Stomach smooth muscle (tissue), 2 donors: ENCODE measurements around the gene BACH2.
"Not testable (repeated sequence)": the region's sequence is repeated elsewhere in the genome, so short reads cannot be mapped to it uniquely, and the experiment has no call there.

Experiments
- H3K27ac ChIP-seq: one replicate; pipeline ENCODE4 v1.7.0; 2013; ENCODE audit warnings: mild to moderate bottlenecking, low read length, inconsistent platforms
- H3K27me3 ChIP-seq, 2 donors: one replicate each; pipeline ENCODE4 v1.7.0; 2013; ENCODE audit warnings: low read length in 2 of 2; ENCODE audit not compliant: insufficient read depth in 2 of 2, control insufficient read depth in 1 of 2
- H3K36me3 ChIP-seq, 2 donors: one replicate each; pipeline ENCODE4 v1.7.0; 2013; ENCODE audit warnings: low read length in 2 of 2; ENCODE audit not compliant: control insufficient read depth in 2 of 2, insufficient read depth in 2 of 2
- H3K4me1 ChIP-seq: one replicate; pipeline ENCODE4 v1.7.0; 2013; ENCODE audit warnings: low read length; ENCODE audit not compliant: control insufficient read depth, insufficient read depth
- H3K4me3 ChIP-seq, 2 donors: one replicate each; pipeline ENCODE4 v1.7.0; 2013; ENCODE audit warnings: low read length in 2 of 2
- H3K9ac ChIP-seq, 2 donors: one replicate each; pipeline ENCODE4 v1.7.0; 2013; ENCODE audit warnings: low read length in 2 of 2, mild to moderate bottlenecking in 1 of 2
- H3K9me3 ChIP-seq, 2 donors: one replicate each; pipeline ENCODE4 v1.7.0; 2013; ENCODE audit warnings: low read length in 2 of 2; ENCODE audit not compliant: control insufficient read depth in 2 of 2
- donor health status: healthy.
- donor health status: Pancreatic carcinoma.

BACH2 gene

DNA sequence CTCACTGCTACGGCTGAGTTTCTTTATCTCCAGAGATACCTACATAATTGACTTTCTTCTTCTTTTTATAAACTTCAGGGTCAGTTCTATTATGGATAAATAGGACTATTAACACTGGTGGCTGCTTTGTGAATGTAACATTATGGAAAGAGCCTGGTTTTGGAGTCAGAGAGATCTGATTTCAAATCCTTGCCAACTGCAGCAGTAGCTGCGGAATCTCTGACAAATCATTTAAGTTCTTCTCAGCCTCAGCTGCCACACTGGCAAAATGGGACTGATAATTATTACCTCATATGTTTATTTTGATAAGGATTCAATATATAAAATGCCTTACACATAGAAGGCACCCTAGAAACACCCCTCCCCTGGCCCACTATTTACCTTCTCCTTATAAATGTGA, 160.5 kb downstream of the BACH2 start:
- no peak overlapping the region for H3K4me3 ChIP-seq
- H3K9ac ChIP-seq: no peak overlapping the region
- no peak overlapping the region for H3K27ac ChIP-seq
- H3K4me1 ChIP-seq: no peaks in the 10 kb centered on the region
- no peaks in the 10 kb centered on the region for H3K9me3 ChIP-seq
- no peaks in the 10 kb centered on the region for H3K27me3 ChIP-seq
- no peaks in the 10 kb centered on the region for H3K36me3 ChIP-seq

DNA sequence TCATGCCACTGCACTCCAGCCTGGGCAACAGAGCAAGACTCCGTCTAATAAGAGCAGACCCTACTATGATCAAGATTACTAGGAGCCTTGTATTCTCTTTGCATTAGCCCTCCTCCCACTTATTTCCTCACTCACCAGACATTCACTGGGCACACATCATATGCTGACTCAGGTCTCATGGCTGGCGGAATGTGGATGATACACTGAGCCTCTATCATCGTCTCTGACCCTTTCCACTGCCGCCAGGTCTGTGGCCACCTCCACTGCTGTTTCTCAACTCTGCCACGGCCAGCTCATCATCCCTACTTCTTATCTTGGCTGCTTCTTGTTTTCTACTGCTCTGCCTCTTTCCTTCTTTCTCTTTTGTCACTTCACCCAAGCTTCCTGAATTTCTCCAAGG, 161.0 kb downstream of the BACH2 start:
- Histone ChIP-seq H3K36me3 (no peaks in the 10 kb centered on the region), H3K9ac (no peak overlapping the region), H3K4me3 (no peak overlapping the region), H3K27me3 (no peaks in the 10 kb centered on the region), H3K4me1 (no peaks in the 10 kb centered on the region), H3K27ac (no peak overlapping the region), H3K9me3 (no peaks in the 10 kb centered on the region)

DNA sequence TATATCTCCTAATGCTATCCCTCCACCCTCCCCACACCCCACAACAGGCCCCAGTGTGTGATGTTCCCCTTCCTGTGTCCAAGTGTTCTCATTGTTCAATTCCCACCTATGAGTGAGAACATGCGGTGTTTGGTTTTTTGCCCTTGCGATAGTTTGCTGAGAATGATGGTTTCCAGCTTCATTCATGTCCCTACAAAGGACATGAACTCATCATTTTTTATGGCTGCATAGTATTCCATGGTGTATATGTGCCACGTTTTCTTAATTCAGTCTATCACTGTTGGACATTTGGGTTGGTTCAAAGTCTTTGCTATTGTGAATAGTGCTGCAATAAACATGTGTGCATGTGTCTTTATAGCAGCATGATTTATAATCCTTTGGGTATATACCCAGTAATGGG, 163.0 kb downstream of the BACH2 start:
- H3K4me1 ChIP-seq, H3K9me3 ChIP-seq, H3K9ac ChIP-seq, H3K4me3 ChIP-seq, H3K36me3 ChIP-seq, H3K27me3 ChIP-seq, H3K27ac ChIP-seq: not testable (repeated sequence)

DNA sequence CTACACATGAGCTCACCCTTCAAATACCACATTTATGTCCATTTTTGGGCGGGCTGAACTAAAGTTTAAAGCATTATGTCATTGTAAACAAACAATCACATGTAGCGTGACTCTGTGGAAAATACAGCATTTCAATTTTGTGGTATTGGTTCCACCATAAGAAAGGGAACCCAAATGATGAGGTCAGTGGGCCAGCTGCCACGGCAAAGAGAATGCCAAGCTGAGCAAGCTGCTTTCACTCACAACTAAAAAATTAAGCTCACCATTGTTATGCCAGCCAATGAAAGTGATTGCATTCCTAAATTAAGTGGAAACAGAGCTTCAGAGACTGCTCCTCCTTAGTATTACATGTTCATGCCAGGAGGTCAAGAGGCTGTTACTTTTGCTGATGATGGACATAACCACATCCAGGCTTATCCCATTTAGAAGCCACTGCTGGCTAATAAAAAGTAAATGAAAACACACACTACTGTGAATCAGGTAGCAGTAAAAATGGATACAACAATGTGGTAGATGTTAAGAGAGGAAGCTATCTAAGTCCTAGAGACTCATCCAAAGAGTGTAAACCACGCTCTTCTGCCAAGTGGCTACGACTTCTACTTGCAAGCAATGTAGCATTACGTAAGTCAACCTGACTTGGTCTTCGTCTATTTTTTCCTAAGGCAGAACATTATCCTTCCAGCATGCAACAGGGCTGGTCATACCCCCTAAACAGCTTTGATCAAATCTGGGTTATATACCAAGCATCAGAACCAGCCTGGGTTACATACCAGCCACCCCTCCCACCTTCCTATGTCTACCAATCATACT, 164.8 kb downstream of the BACH2 start:
- H3K4me3 ChIP-seq: no peak overlapping the region
- H3K4me1 ChIP-seq: peaks cover 2% of the 10 kb centered on the region
- no peaks in the 10 kb centered on the region for H3K27me3 ChIP-seq
- no peak overlapping the region for H3K27ac ChIP-seq
- no peaks in the 10 kb centered on the region for H3K36me3 ChIP-seq
- no peaks in the 10 kb centered on the region for H3K9me3 ChIP-seq
- no peak overlapping the region for H3K9ac ChIP-seq

DNA sequence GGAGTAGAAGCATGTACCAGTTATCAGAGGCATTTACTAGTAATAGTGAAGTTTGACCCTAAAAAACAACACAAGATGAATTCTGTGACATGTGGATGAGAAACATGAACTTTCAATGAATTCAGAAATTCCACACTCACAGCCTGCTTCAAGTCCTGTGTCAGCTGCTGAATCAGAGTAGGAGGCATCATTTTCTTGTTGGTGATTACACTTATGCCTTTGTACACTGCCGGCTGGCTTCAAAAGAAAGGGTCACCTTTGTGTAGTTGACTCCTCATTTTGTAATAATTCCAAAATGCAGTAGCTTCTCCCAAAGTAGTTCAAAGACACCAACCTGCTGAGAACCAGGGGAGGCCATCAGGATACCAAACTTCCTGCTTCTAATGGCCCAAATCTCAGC, 165.5 kb downstream of the BACH2 start:
- no peaks in the 10 kb centered on the region for H3K36me3 ChIP-seq
- no peaks in the 10 kb centered on the region for H3K27me3 ChIP-seq
- H3K4me1 ChIP-seq: peaks cover 2% of the 10 kb centered on the region
- no peak overlapping the region for H3K9ac ChIP-seq
- H3K4me3 ChIP-seq: no peak overlapping the region
- H3K9me3 ChIP-seq: no peaks in the 10 kb centered on the region
- no peak overlapping the region for H3K27ac ChIP-seq

DNA sequence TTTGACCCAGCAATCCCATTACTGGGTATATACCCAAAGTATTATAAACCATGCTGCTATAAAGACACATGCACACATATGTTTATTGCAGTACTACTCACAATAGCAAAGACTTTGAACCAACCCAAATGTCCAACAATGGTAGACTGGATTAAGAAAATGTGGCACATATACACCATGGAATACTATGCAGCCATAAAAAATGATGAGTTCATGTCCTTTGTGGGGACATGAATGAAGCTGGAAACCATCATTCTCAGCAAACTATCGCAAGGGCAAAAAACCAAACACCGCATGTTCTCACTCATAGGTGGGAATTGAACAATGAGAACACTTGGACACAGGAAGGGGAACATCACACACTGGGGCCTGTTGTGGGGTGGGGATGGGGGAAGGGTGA, 168.0 kb downstream of the BACH2 start:
- H3K9me3 ChIP-seq, H3K27ac ChIP-seq, H3K9ac ChIP-seq, H3K36me3 ChIP-seq, H3K4me1 ChIP-seq, H3K4me3 ChIP-seq, H3K27me3 ChIP-seq: not testable (repeated sequence)

DNA sequence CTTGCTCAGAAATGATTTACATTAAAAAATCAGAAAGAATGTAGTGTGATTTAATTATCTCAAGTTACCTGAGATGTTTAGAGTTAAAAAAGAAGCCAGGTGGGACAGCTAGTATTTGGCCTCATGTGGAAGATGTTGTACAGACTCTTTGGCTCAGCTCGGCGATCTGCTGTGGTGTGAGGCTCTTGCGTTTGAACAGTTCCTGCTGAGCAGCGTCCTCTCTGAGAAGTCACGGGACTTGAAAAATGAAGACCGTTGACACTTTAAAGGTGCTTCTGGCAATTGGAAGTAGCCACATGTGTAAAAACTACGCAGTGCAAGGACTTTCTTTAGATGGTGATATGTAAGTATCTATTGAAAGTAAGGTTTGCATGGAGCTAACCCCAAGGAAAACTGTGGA, 169.0 kb downstream of the BACH2 start:
- Histone ChIP-seq H3K9ac (no peak overlapping the region), H3K4me1 (peaks cover 2% of the 10 kb centered on the region), H3K27me3 (no peaks in the 10 kb centered on the region), H3K4me3 (no peak overlapping the region), H3K36me3 (no peaks in the 10 kb centered on the region), H3K27ac (no peak overlapping the region), H3K9me3 (no peaks in the 10 kb centered on the region)

DNA sequence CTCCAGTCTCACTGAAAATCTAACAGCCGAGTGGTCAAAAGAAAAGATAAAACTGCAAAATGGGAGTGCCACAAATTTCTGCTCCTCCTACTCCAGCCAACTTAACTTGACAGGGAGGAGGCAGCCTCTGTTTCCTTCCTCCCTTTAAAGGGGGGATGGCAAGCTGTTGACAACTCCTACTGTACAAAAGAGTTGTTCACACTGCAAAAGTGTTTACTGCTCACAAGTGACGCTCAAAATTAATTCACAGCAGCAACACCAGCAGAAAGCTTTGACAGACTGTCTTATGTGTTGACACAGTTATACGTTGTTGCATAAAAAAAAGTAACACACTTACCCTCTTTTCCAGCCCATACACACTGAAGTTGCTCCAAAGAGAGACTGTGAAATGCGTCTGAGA, 169.8 kb downstream of the BACH2 start:
- Histone ChIP-seq H3K4me1 (peaks cover 2% of the 10 kb centered on the region), H3K9me3 (no peaks in the 10 kb centered on the region), H3K4me3 (no peak overlapping the region), H3K9ac (no peak overlapping the region), H3K27me3 (no peaks in the 10 kb centered on the region), H3K36me3 (no peaks in the 10 kb centered on the region), H3K27ac (no peak overlapping the region)

DNA sequence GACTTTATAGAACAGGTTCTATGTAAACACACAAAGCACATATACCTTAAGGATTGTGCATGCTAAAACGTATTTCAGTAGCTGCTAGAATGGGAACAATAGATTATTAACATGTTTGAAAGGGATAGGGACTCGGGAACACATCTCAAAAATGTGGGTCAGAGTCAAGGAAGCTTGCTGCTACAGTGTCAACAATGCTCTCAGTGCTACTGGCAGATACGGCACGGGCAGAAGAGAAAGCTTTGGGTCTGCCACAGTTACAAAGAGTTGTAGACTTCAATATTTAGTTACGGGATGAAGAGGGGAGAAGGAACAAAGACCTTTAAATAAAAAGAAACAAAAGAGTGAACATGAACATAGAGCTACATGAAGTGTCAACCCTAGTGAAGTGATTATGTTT, 170.5 kb downstream of the BACH2 start:
- H3K4me3 ChIP-seq: no peak overlapping the region
- H3K4me1 ChIP-seq: peaks cover 2% of the 10 kb centered on the region
- no peaks in the 10 kb centered on the region for H3K27me3 ChIP-seq
- H3K9me3 ChIP-seq: no peaks in the 10 kb centered on the region
- no peak overlapping the region for H3K27ac ChIP-seq
- H3K36me3 ChIP-seq: no peaks in the 10 kb centered on the region
- H3K9ac ChIP-seq: no peak overlapping the region

DNA sequence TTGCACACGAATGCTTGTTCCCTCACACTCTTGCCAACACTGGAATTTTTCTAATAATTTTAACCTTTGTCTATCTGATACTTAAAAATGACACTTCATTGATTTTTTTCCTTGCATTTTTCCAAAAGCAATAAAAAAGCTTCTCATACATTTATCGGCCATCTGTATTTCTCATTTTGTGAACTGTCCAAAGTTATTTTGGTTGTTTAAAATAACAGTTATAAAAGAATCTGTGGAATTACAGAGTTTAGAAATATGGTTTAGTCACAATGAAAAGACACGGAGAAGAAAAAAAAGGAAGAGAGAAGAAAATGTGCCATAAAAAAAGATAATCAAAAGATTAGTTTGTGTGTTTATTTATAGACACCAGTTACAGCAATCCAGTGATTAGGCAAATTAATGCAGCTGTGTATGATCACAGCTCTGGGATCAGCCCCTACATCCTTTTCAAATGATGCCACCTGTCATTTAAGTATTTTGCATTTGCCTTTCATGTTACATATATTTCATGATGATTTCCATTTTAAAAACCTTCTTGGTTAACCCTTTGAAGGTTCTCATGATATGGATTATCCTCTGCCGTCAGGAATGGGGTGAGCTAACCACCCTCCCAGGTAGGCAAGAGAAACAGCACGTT, 171.7 kb downstream of the BACH2 start:
- H3K9me3 ChIP-seq: no peaks in the 10 kb centered on the region

DNA sequence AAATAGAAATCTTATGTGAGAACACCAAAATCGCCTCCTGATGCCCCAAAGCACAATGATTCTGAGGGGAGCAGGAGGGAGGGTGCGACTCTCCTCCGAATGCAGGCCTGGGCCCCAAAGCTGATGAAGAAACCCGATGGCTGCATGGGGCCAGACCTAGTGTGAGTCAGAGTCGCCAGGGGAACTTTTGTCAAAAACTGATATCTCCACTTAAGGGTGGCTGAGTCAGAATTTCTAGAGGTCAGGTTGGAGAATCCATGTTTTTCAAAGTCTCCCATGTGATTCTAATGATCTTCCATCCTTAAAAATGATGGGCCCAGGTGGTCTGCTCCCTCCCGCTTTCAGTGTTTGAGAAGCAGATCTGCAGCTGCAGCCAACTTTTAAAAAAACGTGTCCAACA, 172.8 kb downstream of the BACH2 start:
- Histone ChIP-seq H3K4me1 (peaks cover 2% of the 10 kb centered on the region), H3K27ac (no peak overlapping the region)

More for the DNA sequence above, 171.7 kb downstream of the BACH2 start:
- Histone ChIP-seq H3K4me3 (no peak overlapping the region), H3K27me3 (no peaks in the 10 kb centered on the region), H3K27ac (no peak overlapping the region), H3K4me1 (peaks cover 2% of the 10 kb centered on the region), H3K9ac (no peak overlapping the region), H3K36me3 (no peaks in the 10 kb centered on the region)

More for the DNA sequence above, 172.8 kb downstream of the BACH2 start:
- Histone ChIP-seq H3K9ac (no peak overlapping the region), H3K36me3 (no peaks in the 10 kb centered on the region), H3K9me3 (no peaks in the 10 kb centered on the region), H3K27me3 (no peaks in the 10 kb centered on the region), H3K4me3 (no peak overlapping the region)
